GM21390 (cell line): ENCODE results near the gene NPLOC4.

ENCODE experiments used
- ATAC-seq: cut with Tn5 transposase; IDR thresholded peaks from one replicate; pipeline ENCODE4 v1.9.1; 2021; ENCODE audit not compliant: unreplicated experiment

Gene NPLOC4

GRCh38 chr17:81520021-81520901 is 116.7 kb downstream of the NPLOC4 start:
- no peak for ATAC-seq

GRCh38 chr17:81519284-81520020 is 117.5 kb downstream of the NPLOC4 start:
- ATAC-seq = no peak

GRCh38 chr17:81518785-81519283 is 118.1 kb downstream of the NPLOC4 start:
- no peak for ATAC-seq

- no peak for ATAC-seq
These were observed 118.7 kb downstream of the NPLOC4 start for GRCh38 chr17:81518113-81518784.

- peak; percentile 34 for ATAC-seq
These were observed 119.4 kb downstream of the NPLOC4 start for GRCh38 chr17:81517339-81518112.

GRCh38 chr17:81517009-81517338 is 119.9 kb downstream of the NPLOC4 start:
- ATAC-seq = no peak

- ATAC-seq = no peak
These were observed 120.5 kb downstream of the NPLOC4 start for GRCh38 chr17:81516439-81516838.

GRCh38 chr17:81515530-81516041 is 121.3 kb downstream of the NPLOC4 start:
- no peak for ATAC-seq

GRCh38 chr17:81514739-81515529 is 122.0 kb downstream of the NPLOC4 start:
- ATAC-seq = no peak

- no peak for ATAC-seq
These were observed 122.5 kb downstream of the NPLOC4 start for GRCh38 chr17:81514489-81514738.

- ATAC-seq = no peak
These were observed 123.0 kb downstream of the NPLOC4 start for GRCh38 chr17:81513753-81514488.

- no peak for ATAC-seq
These were observed 123.5 kb downstream of the NPLOC4 start for GRCh38 chr17:81513372-81513752.

GRCh38 chr17:81512562-81513371 is 124.1 kb downstream of the NPLOC4 start, which contains the start of gene ACTG1:
TSS of gene ACTG1 (minus strand) at chr17:81512799. CDS start at chr17:81512354, 445 bp downstream.
- ATAC-seq = peak; percentile 36

GRCh38 chr17:81511804-81512561 is 124.9 kb downstream of the NPLOC4 start:
- ATAC-seq = peak; percentile 1

- no peak for ATAC-seq
These were observed 125.4 kb downstream of the NPLOC4 start for GRCh38 chr17:81511554-81511803.

GRCh38 chr17:81510785-81511553 is 125.9 kb downstream of the NPLOC4 start:
- ATAC-seq = no peak
